OCI-LY7 (cell line): ENCODE measurements around the gene USF2.

ENCODE experiments used
- CTCF ChIP-seq: fragments of 200-600 bp; sonication (generic); conservative IDR thresholded peaks from 2 replicates; pipeline ENCODE4 v1.5.1; 2014; ENCODE audit warnings: mild to moderate bottlenecking, antibody characterized with exemption, low read length, moderate library complexity, mixed read lengths
- EZH2phosphoT487 ChIP-seq: fragments of 200-600 bp; sonication (generic); IDR thresholded peaks from 2 replicates; pipeline ENCODE4 v1.6.1; 2018; ENCODE audit warnings: low read depth, borderline replicate concordance, mild to moderate bottlenecking, mixed run types, antibody characterized with exemption, low read length, moderate library complexity, mixed read lengths

- no peak for TF ChIP-seq CTCF
- no peak for TF ChIP-seq EZH2phosphoT487
Observed at GRCh38 chr19:35313587-35313986, 44.8 kb downstream of the USF2 start.
